Muscle layer of duodenum (tissue), 2 donors: Measurements from ENCODE around the gene SAP30L.

ENCODE experiments used
- H3K27ac ChIP-seq: one replicate; pipeline ENCODE4 v1.7.0; 2013; ENCODE audit warnings: mild to moderate bottlenecking, low read length
- H3K27me3 ChIP-seq: one replicate; pipeline ENCODE4 v1.7.0; 2013; ENCODE audit warnings: low read depth, mild to moderate bottlenecking, control low read depth, low read length
- H3K36me3 ChIP-seq, 2 donors: one replicate each; pipeline ENCODE4 v1.7.0; 2013; ENCODE audit warnings: low read length in 2 of 2, control low read depth in 1 of 2, mild to moderate bottlenecking in 1 of 2; ENCODE audit not compliant: insufficient read depth in 2 of 2, control insufficient read depth in 1 of 2
- H3K4me1 ChIP-seq, 2 donors: one replicate each; pipeline ENCODE4 v1.7.0; 2013; ENCODE audit warnings: low read length in 2 of 2, mild to moderate bottlenecking in 2 of 2, control low read depth in 1 of 2, moderate library complexity in 1 of 2; ENCODE audit not compliant: insufficient read depth in 2 of 2, control insufficient read depth in 1 of 2
- H3K4me3 ChIP-seq, 2 donors: one replicate each; pipeline ENCODE4 v1.7.0; 2013; ENCODE audit warnings: low read length in 2 of 2, low read depth in 1 of 2, mild to moderate bottlenecking in 1 of 2
- H3K9me3 ChIP-seq, 2 donors: one replicate each; pipeline ENCODE4 v1.7.0; 2013; ENCODE audit warnings: low read length in 2 of 2, control low read depth in 1 of 2, mild to moderate bottlenecking in 1 of 2; ENCODE audit not compliant: control insufficient read depth in 1 of 2
- donor health status: healthy.

The SAP30L gene

DNA sequence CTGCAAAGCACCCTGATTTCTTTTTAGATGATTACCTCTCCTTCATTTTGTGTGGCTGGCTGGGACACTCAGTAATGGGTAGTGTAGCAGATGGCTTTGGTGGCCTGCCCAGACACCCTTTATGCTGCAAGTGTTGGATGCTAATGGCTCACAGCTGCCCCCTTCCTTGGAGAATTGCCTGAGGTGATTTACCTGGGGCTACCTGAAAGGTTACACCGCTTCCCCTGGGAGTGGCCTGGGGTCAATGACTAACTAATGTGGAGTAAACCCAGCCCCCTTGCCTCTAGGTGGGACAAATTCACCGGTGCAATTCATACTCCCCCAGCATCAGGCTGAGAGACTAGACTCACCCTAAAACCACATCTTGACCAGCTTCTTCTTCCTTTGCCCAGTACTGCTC lies 55.8 kb downstream of the SAP30L start:
- H3K27me3 ChIP-seq: no peaks in the 10 kb centered on the region
- no peaks in the 10 kb centered on the region for H3K36me3 ChIP-seq
- no peak overlapping the region for H3K4me3 ChIP-seq

DNA sequence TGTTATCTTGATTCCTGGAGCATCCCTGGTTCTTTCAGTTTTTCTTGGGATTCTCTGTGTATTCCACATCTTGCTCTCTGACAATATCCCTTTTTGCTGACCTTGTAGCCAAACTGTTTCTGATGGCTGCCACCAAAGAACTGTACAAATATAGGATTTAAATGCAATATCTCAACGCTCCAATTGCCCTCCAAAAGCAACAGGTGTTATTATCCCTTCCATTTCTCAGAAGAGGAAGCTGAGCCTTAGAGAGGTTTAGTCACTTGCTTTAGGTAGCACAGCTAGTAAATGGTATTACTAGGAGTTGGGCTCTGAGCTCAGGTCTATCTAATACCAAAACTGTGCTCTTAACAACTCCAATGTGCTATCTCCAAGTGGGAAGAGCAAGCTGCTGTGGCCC lies 56.4 kb downstream of the SAP30L start:
- Histone ChIP-seq H3K9me3 (no peaks in the 10 kb centered on the region), H3K4me3 (no peak overlapping the region), H3K27ac (no peak overlapping the region), H3K4me1 (peaks cover 0 to 12% of the 10 kb centered on the region in 2 donors), H3K36me3 (no peaks in the 10 kb centered on the region), H3K27me3 (no peaks in the 10 kb centered on the region)

More for the DNA sequence above, 55.8 kb downstream of the SAP30L start:
- H3K27ac ChIP-seq: no peak overlapping the region
- peaks cover 0 to 12% of the 10 kb centered on the region in 2 donors for H3K4me1 ChIP-seq
- H3K9me3 ChIP-seq: no peaks in the 10 kb centered on the region

DNA sequence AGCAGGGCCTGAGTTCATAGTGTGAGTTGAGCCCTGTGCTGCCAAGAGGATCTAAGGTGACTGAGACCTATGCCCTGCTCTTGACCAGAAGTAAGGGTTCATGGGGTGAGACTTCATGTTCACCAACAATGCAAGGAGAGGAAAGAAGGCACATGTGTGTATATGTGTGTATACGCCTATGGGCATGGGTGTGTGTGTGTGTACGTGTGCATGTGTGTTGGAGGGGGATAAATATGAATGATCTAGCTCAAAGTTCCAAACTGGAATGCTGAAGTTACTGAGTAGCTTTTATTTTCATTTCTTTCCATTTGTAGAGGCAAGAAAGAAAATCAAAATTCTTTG lies 57.9 kb downstream of the SAP30L start:
- Histone ChIP-seq H3K4me3 (no peak overlapping the region), H3K36me3 (no peaks in the 10 kb centered on the region), H3K9me3 (no peaks in the 10 kb centered on the region), H3K4me1 (peaks cover 0 to 12% of the 10 kb centered on the region in 2 donors), H3K27ac (no peak overlapping the region), H3K27me3 (no peaks in the 10 kb centered on the region)

DNA sequence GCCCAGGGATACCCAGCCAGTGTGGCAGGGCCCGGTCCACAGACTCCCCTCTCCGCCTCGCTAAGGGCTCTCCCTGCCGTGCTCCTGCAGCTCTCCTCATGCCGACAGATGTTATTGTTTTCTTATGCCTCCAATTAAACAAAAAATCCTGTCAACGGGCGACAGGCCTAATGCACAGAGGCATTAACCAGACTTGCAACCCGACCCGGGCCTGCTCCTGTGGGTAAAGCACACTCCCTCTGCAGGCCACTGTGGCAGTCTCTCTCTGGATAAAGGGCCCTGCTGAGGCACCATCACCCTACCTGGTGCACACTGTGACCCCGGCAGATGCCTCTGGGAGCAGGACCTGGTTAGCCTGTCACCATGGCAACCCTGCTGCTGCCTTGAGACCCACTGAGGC lies 59.8 kb downstream of the SAP30L start:
- H3K27ac ChIP-seq: no peak overlapping the region
- no peak overlapping the region for H3K4me3 ChIP-seq
- no peaks in the 10 kb centered on the region for H3K9me3 ChIP-seq
- H3K36me3 ChIP-seq: no peaks in the 10 kb centered on the region
- H3K4me1 ChIP-seq: peaks cover 0 to 12% of the 10 kb centered on the region in 2 donors
- H3K27me3 ChIP-seq: no peaks in the 10 kb centered on the region

DNA sequence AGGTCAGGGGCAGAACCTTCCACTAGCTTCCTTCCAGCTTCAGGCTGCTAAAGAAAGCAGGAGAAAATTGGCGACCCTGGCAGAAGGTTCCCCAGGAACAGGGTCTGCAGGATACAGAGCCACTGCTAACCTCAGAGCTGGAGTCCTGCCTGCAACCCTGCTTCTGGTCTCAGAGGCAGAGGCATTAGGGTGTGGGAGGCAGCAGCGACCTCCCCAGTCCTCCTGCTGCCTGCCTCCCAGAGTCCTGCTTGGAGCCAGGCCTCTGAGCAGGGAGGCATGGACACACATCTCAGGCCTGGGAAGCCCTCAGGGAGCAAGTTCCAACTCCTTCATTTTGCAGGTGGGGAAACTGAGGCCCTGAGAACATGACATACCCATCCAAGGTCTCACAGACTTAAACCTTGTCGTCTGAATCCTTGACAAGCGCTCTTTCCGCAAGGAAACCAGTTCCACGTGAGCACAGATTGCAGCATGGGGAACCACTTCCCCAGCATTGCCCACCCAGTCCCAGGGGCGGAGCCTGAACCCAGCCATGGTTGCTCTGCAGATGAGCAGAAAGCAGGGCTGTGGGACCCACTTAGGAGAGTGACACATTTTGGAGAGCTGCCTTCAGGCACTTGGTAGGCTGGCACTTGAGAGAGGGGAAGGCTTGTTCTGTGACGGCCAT lies 60.4 kb downstream of the SAP30L start:
- H3K9me3 ChIP-seq: no peaks in the 10 kb centered on the region
- H3K4me1 ChIP-seq: peaks cover 0 to 12% of the 10 kb centered on the region in 2 donors
- H3K27me3 ChIP-seq: no peaks in the 10 kb centered on the region
- no peaks in the 10 kb centered on the region for H3K36me3 ChIP-seq
- no peak overlapping the region for H3K27ac ChIP-seq
- no peak overlapping the region for H3K4me3 ChIP-seq

DNA sequence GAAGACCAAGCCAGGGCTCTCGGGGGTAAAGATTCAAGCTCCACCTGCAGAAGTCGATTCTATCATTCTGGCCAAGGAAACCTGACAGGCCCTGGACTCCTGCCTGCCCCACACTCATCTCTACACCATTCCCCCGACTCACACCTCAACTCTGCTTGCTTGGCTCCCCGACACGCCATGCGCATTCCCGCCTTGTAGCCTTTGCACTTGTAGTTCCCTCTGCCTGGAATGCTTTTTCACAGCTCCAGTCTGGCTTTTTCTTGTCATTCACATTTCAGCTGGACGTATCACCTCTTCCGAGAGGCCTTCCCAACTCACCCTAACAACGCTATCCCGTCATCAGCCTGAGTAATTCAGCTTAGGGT lies 60.9 kb downstream of the SAP30L start:
- no peaks in the 10 kb centered on the region for H3K9me3 ChIP-seq
- H3K4me3 ChIP-seq: no peak overlapping the region
- H3K27me3 ChIP-seq: no peaks in the 10 kb centered on the region

DNA sequence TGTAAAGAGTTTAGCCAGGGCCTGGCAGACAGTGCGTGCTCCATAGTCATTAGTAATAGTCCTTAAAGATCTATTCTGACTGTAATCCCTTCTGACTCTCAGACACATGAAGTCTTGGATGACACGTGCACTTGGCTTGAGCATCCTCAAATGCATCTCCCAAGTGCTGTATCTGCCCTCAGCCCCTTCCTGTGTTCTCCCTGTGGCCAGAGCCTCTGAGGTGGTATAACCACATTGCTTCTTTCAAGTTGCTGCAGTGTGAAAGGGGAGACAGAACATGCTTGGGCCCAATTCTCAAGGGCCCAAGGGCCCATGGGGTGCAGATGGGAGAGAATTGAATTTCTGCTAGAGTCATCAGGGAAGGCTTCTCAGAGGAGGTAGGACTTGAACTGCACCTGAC lies 62.3 kb downstream of the SAP30L start:
- Histone ChIP-seq H3K36me3 (no peaks in the 10 kb centered on the region), H3K4me1 (peaks cover 0 to 12% of the 10 kb centered on the region in 2 donors), H3K27ac (no peak overlapping the region), H3K4me3 (no peak overlapping the region), H3K9me3 (no peaks in the 10 kb centered on the region), H3K27me3 (no peaks in the 10 kb centered on the region)

More for the DNA sequence above, 60.9 kb downstream of the SAP30L start:
- Histone ChIP-seq H3K4me1 (peaks cover 0 to 12% of the 10 kb centered on the region in 2 donors), H3K27ac (no peak overlapping the region), H3K36me3 (no peaks in the 10 kb centered on the region)

DNA sequence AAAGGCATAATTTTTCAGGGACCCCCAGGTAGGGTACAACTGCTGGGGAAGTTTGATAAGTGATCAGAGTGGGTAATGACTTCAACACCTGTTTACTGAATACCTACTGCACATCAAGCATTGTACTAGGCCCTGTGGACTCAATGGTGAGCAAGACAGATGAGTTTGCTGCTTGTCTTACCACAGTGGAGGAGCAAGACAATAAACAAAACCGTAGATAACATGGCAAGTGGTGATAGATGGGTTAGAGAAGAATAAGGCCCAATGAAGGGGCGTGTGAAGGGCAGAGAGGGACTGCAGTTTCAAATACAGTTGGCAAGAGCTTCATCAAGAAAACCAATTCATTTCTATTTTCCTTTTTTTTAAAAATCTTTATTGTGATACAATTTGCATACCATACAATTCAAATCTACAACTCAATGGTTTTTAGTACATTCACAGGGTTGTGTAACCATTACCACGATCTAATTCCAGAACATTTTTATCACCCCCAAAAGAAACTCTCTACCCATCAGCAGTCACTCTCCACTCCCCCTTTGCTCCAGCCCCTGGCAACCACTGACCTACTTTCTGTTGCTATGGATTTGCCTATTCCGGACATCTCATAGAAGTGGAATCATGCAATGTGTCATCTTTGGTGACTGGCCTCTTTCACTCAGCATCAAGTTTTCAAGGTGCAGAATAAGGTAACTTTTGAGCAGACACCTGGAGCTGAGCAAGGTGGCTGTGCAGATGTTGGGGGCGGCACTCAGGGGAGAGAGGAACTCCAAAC lies 64.2 kb downstream of the SAP30L start:
- H3K27me3 ChIP-seq: no peaks in the 10 kb centered on the region
- no peak overlapping the region for H3K27ac ChIP-seq
- H3K9me3 ChIP-seq: no peaks in the 10 kb centered on the region
- H3K4me3 ChIP-seq: no peak overlapping the region
- peaks cover 0 to 12% of the 10 kb centered on the region in 2 donors for H3K4me1 ChIP-seq
- no peaks in the 10 kb centered on the region for H3K36me3 ChIP-seq
